Measurements from ENCODE around the gene GFOD1.
A peak's percentile ranks its signal among the peaks of the same experiment; 100 is the strongest.

GFOD1 gene

GRCh38 chr6:13423252-13423651 is 64.1 kb downstream of the GFOD1 start:
- no peak for DNase-seq (ENCODE audit: low spot score)

GRCh38 chr6:13422681-13423221 is 64.6 kb downstream of the GFOD1 start:
- no peak for DNase-seq (ENCODE audit: low spot score)

GRCh38 chr6:13421425-13422059 is 65.9 kb downstream of the GFOD1 start:
- DNase-seq (ENCODE audit: low spot score): no peak

- no peak for DNase-seq (ENCODE audit: low spot score)
Observed at GRCh38 chr6:13420269-13420668, 67.1 kb downstream of the GFOD1 start.

GRCh38 chr6:13419422-13420195 is 67.8 kb downstream of the GFOD1 start:
- DNase-seq (ENCODE audit: low spot score): no peak

GRCh38 chr6:13418844-13419243 is 68.6 kb downstream of the GFOD1 start:
- no peak for DNase-seq (ENCODE audit: low spot score)

GRCh38 chr6:13417954-13418353 is 69.4 kb downstream of the GFOD1 start:
- DNase-seq (ENCODE audit: low spot score): no peak

- DNase-seq (ENCODE audit: low spot score): no peak
Observed at GRCh38 chr6:13417431-13417830, 70.0 kb downstream of the GFOD1 start.

- DNase-seq (ENCODE audit: low spot score): no peak
Observed at GRCh38 chr6:13415283-13415682, 72.1 kb downstream of the GFOD1 start.

- no peak for DNase-seq (ENCODE audit: low spot score)
Observed at GRCh38 chr6:13413900-13414555, 73.4 kb downstream of the GFOD1 start.

- no peak for DNase-seq (ENCODE audit: low spot score)
Observed at GRCh38 chr6:13413466-13413862, 73.9 kb downstream of the GFOD1 start.

- DNase-seq (ENCODE audit: low spot score): no peak
Observed at GRCh38 chr6:13412639-13413465, 74.5 kb downstream of the GFOD1 start.

- DNase-seq (ENCODE audit: low spot score): no peak
Observed at GRCh38 chr6:13412211-13412610, 75.2 kb downstream of the GFOD1 start.

- DNase-seq (ENCODE audit: low spot score): no peak
Observed at GRCh38 chr6:13411484-13411883, 75.9 kb downstream of the GFOD1 start.

GRCh38 chr6:13409991-13410390 is 77.4 kb downstream of the GFOD1 start:
- no peak for DNase-seq (ENCODE audit: low spot score)

- peak; percentile 88 for DNase-seq (ENCODE audit: low spot score)
Observed at GRCh38 chr6:13407709-13408695, 79.4 kb downstream of the GFOD1 start.

GRCh38 chr6:13407368-13407708 is 80.1 kb downstream of the GFOD1 start:
- no peak for DNase-seq (ENCODE audit: low spot score)

GRCh38 chr6:13406781-13407180 is 80.6 kb downstream of the GFOD1 start:
- peak; percentile 73 for DNase-seq (ENCODE audit: low spot score)

- peak; percentile 43 for DNase-seq (ENCODE audit: low spot score)
Observed at GRCh38 chr6:13405961-13406477, 81.4 kb downstream of the GFOD1 start.

- no peak for DNase-seq (ENCODE audit: low spot score)
Observed at GRCh38 chr6:13404892-13405254, 82.5 kb downstream of the GFOD1 start.

Measured in hematopoietic multipotent progenitor cell treated with erythropoietin and hydrocortisone succinate and interleukin-3 and kit ligand, for 17 days (in vitro differentiated cells).